ENCODE data around the gene PRDM13.
A peak's percentile ranks its signal among the peaks of the same experiment; 100 is the strongest.
"Not testable (repeated sequence)": the region's sequence is repeated elsewhere in the genome, so short reads cannot be mapped to it uniquely, and the experiment has no call there.

PRDM13 gene

GRCh38 chr6:99606656-99607415, at the start of gene PRDM13:
TSS of gene PRDM13 (plus strand) at chr6:99606833. CDS start at chr6:99607035, 202 bp downstream.
- DNase-seq (ENCODE audit: low spot score): no peak

DNA sequence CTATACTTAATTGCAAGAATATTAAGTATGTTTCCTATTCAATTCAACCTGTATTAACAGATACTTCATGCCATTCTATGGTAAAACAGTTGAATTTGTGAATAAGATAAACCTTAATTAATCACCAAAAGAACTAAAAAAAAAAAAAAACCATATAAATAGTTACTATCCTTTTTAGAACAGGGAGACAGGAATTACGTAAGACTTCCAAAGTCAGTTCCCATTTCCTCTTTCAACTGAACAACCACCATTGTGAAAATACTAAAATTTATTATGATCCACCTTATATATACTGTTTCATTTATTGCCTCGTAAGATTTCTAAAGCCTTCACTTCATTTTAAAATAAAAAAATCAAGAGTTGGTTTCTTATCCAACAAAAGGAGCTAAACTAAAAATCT, 47.6 kb upstream of the PRDM13 start:
- DNase-seq (ENCODE audit: low spot score): no peak

- DNase-seq (ENCODE audit: low spot score): no peak
Observed at GRCh38 chr6:99560668-99561067, 46.0 kb upstream of the PRDM13 start.

- no peak for DNase-seq (ENCODE audit: low spot score)
Observed at GRCh38 chr6:99563056-99563723, 43.4 kb upstream of the PRDM13 start.

- DNase-seq (ENCODE audit: low spot score): peak; percentile 92
Observed at GRCh38 chr6:99568103-99568933, 38.3 kb upstream of the PRDM13 start, which contains the start of gene CCNC. TSS of gene CCNC (minus strand) at chr6:99568660. CDS start at chr6:99568527, 133 bp downstream.

GRCh38 chr6:99573980-99574617, 32.5 kb upstream of the PRDM13 start:
- no peak for DNase-seq (ENCODE audit: low spot score)

DNA sequence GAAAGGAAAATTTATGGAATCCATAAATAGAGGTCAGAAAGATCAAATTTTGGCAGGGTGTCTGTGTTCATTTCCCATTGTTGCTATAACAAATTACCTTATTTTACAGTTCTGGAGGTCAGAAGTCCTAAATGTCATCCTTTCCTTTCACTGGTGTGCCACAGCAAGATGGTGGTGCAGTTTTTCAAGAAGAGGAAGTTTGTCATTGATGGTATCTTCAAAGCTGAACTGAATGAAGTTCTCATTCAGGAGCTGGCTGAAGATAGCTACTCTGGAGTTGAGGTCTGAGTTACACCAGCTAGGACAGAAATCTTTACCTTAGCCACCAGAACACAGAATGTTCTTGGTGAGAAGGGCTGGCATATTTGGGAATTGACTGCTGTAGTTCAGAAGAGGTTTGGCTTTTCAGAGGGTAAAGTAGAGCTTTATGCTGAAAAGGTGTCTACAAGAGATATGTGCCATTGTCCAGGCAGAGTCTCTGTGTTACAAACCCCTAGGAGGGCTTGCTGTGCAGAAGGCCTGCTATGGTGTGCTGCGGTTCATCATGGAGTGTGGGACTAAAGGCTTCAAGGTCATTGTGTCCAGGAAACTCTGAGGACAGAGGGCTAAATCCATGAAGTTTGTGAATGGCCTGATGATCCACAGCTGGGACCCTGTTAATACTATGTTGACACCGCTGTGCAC, 30.9 kb upstream of the PRDM13 start:
- no peak for DNase-seq (ENCODE audit: low spot score)

DNA sequence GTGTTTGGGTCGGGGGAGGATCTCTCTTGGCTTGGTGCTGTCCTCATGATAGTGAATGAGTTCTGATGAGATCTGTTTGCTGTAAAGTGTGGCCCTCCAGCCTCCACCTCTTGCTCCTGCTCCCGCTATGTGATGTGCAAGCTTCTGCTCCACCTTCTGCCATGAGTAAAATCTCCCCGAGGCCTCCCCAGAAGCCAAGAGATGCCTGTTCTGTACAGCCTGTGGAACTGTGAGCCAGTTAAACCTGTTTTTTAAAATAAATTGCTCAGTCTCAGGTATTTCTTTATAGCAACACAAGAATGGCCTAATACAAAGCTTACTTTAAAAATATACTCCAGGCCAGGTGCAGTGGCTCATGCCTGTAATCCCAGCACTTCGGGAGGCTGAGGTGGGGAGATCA, 26.9 kb upstream of the PRDM13 start:
- no peak for DNase-seq (ENCODE audit: low spot score)

- no peak for DNase-seq (ENCODE audit: low spot score)
Observed at GRCh38 chr6:99587792-99588191, 18.8 kb upstream of the PRDM13 start.

- DNase-seq (ENCODE audit: low spot score): peak; percentile 58
Observed at GRCh38 chr6:99588618-99589289, 17.9 kb upstream of the PRDM13 start.

GRCh38 chr6:99589290-99589672, 17.4 kb upstream of the PRDM13 start:
- no peak for DNase-seq (ENCODE audit: low spot score)

GRCh38 chr6:99589907-99590493, 16.6 kb upstream of the PRDM13 start:
- no peak for DNase-seq (ENCODE audit: low spot score)

GRCh38 chr6:99590728-99591672, 15.6 kb upstream of the PRDM13 start:
- no peak for DNase-seq (ENCODE audit: low spot score)

- DNase-seq (ENCODE audit: low spot score): no peak
Observed at GRCh38 chr6:99591673-99592364, 14.8 kb upstream of the PRDM13 start.

DNA sequence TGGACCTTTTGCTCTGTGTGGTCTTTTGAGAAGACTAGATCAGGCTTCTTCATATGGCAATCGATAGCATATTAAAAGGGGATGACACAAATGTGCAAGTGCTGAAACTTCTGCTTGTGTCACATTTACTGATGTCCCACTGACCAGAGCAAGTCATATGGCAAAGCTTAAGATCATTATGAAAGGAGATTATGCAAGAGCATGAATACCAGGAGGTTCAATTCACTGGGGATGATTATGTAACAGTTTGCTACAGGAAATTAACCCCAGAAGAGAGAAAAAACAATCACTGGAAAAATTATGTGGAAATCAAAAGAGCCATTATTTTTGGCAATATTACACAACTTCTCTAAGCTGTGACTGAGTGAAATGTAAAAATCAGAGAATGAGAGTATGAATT, 13.7 kb upstream of the PRDM13 start:
- no peak for DNase-seq (ENCODE audit: low spot score)

- not testable (repeated sequence) for DNase-seq (ENCODE audit: low spot score)
Observed at GRCh38 chr6:99594696-99595095, 11.9 kb upstream of the PRDM13 start.

DNA sequence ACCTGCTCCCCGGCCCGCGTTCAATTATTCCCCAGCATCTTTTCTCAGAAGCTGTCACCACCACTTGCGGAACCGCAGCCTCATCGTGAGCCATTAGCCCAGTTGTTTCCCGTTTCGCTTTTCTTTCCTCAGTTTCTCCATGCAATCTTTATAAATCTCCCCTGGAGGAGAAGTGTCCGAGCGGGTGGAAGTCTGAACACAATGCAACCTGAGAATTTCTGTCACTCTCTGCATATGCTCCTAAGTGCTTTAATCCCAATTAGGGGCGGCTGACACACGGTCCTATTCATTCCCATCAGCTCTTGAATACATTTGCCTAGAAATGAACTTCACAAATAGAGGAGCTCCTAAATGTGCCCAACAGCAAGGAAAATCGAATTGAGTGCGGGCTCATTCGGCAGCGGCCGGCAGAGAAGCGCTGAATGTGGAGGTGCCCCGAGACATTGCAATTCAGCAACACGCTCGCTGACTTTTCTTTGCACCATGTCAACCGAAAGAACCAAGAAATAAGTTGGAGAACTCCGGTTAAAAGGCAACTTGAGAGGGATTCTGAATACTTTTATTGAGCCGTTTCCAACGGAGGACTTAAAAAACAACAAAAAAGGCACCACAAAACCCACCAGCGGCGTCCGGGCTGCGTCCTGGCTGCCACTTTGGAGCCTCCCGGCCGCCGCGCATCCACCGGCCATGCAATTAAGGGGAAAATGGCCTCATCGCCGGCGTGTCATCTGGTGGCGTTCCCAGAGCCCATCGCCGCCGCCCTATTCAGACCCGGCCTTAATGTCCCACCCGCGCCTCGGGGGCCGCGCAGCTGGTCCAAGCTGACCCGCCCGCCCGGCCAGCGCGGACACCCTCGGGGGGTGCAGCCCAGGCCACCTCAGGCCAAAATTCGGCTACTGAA, 3.9 kb upstream of the PRDM13 start:
- no peak for DNase-seq (ENCODE audit: low spot score)

Measured in CD4-positive, alpha-beta T cell treated with Interleukin-2 at 100 ng/mL for 4 hours (primary cell).